ENCODE results near the gene KIF7. TPM values are rescaled to one million over a fixed set of nuclear protein-coding genes. Genes with fewer than 3 reads are reported as not detected.

KIF7 gene
- total and polyA plus RNA-seq, 2 experiments from 2014 or later = 4.6 to 20.1 TPM

DNA sequence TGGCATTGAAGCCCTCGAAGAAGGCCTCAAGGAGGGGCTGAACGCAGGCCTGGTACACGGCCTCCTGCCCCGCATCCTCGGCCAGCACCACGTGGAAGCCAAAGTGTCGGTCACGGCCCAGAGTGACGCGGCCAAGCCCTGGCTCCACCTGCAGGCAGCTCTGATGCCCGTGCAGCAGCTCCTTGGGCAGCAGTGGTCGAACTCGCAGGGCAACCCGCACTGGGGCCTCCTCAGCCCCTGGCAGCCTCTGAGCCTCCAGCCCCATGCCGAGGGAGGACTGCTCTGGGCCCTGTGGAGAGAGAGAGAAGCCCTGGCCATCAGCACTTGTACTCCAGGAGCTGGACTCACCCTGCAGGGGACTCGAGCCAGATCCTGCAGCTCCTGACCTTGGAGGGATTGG, 2.6 kb downstream of the KIF7 start:
- Histone ChIP-seq H3K79me2 (replicated peaks; ENCODE audit: insufficient read depth) (peaks cover 16% of the 10 kb centered on the region), H3K27me3 (ENCODE audit: insufficient read depth) (0 out of 2 replicates have a peak, but pooled peaks cover 2% of the 10 kb centered on the region), H4K20me1 (replicated peaks; ENCODE audit: insufficient read depth) (peaks cover 2% of the 10 kb centered on the region; the same call in 1 of the 2 replicates), H3K4me2 (no peak overlapping the region), H3K9me2 (ENCODE audit: insufficient read depth) (peaks cover 1% of the 10 kb centered on the region; the same call in 1 of the 2 replicates), H3K4me3 (no peak overlapping the region), H2AFZ (no peak overlapping the region), H3K4me1 (ENCODE audit: insufficient read depth) (peaks cover 5% of the 10 kb centered on the region; the same call in 1 of the 2 replicates), H3K36me3 (ENCODE audit: insufficient read depth) (no peaks in the 10 kb centered on the region), H3F3A (replicated peaks; ENCODE audit: low read depth) (no peaks in the 10 kb centered on the region), H3K27ac (ENCODE audit: low read depth) (no peak overlapping the region)
- no peak overlapping the region for H3K27ac Mint-ChIP-seq
- H3K36me3 Mint-ChIP-seq (ENCODE audit: low read depth) = peaks cover 19% of the 10 kb centered on the region
- no peaks in the 10 kb centered on the region for H3K9me3 Mint-ChIP-seq
- ATAC-seq (no peak), DNase-seq (ENCODE audit: low spot score) (no peak)
- no peak for TF ChIP-seq NANOG (IDR thresholded peaks at IDR 0.05; ENCODE audit: borderline replicate concordance)
- TF ChIP-seq, protein P1, sequence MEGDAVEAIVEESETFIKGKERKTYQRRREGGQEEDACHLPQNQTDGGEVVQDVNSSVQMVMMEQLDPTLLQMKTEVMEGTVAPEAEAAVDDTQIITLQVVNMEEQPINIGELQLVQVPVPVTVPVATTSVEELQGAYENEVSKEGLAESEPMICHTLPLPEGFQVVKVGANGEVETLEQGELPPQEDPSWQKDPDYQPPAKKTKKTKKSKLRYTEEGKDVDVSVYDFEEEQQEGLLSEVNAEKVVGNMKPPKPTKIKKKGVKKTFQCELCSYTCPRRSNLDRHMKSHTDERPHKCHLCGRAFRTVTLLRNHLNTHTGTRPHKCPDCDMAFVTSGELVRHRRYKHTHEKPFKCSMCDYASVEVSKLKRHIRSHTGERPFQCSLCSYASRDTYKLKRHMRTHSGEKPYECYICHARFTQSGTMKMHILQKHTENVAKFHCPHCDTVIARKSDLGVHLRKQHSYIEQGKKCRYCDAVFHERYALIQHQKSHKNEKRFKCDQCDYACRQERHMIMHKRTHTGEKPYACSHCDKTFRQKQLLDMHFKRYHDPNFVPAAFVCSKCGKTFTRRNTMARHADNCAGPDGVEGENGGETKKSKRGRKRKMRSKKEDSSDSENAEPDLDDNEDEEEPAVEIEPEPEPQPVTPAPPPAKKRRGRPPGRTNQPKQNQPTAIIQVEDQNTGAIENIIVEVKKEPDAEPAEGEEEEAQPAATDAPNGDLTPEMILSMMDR (conservative IDR thresholded peaks at IDR 0.05; ENCODE audit: low read depth in 2 of 2) = peak in 1 of 2 experiments; percentile 29; a peak in 2 of 4 replicates
- H3K27me3 Mint-ChIP-seq (ENCODE audit: insufficient read depth, low read depth, poor library complexity) = peaks cover 6% of the 10 kb centered on the region
- H3K4me1 Mint-ChIP-seq = peaks cover 10% of the 10 kb centered on the region
- no peak overlapping the region for H3K4me3 Mint-ChIP-seq

DNA sequence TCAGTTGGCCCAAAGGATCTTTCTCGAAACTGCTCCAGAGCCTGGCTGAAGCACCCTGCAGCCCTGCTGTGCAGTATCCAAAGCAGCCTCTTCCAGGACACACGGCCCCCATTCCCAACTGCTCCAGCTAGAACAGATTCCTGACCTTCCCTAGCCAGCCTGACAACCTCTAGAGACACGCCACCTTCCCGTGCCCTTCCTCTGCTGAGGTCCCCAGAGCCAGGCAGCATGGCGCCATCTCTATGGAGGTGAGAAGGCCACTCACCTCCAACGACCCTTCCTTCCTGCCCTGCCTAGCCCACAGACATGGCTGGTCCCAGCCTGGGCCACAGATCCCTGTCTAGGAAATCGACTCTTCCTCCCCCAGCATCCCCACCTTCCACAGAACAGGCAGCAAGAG, 3.1 kb downstream of the KIF7 start:
- Histone ChIP-seq H3K9me2 (ENCODE audit: insufficient read depth) (peaks cover 2% of the 10 kb centered on the region; the same call in 1 of the 2 replicates), H2AFZ (no peak overlapping the region), H3K4me1 (ENCODE audit: insufficient read depth) (peaks cover 5% of the 10 kb centered on the region; the same call in 1 of the 2 replicates), H3F3A (replicated peaks; ENCODE audit: low read depth) (no peaks in the 10 kb centered on the region), H3K27ac (ENCODE audit: low read depth) (no peak overlapping the region), H4K20me1 (replicated peaks; ENCODE audit: insufficient read depth) (peaks cover 4% of the 10 kb centered on the region; the same call in 1 of the 2 replicates), H3K4me3 (no peak overlapping the region), H3K79me2 (replicated peaks; ENCODE audit: insufficient read depth) (peaks cover 16% of the 10 kb centered on the region), H3K36me3 (ENCODE audit: insufficient read depth) (no peaks in the 10 kb centered on the region), H3K27me3 (ENCODE audit: insufficient read depth) (0 out of 2 replicates have a peak, but pooled peaks cover 4% of the 10 kb centered on the region), H3K4me2 (no peak overlapping the region)
- Mint-ChIP-seq H3K27me3 (ENCODE audit: insufficient read depth, low read depth, poor library complexity) (peaks cover 8% of the 10 kb centered on the region), H3K27ac (no peak overlapping the region), H3K9me3 (no peaks in the 10 kb centered on the region), H3K36me3 (ENCODE audit: low read depth) (peaks cover 21% of the 10 kb centered on the region), H3K4me3 (no peak overlapping the region), H3K4me1 (peaks cover 11% of the 10 kb centered on the region)
- DNase-seq (ENCODE audit: low spot score) = no peak
- ATAC-seq = no peak
- TF ChIP-seq ZNF331 (CRISPR knock-in tag; IDR thresholded peaks at IDR 0.05; ENCODE audit: low read depth) (no peak), STAT1 (IDR thresholded peaks at IDR 0.05; ENCODE audit: unreplicated experiment) (no peak), POLR2AphosphoS5 (IDR thresholded peaks at IDR 0.05; ENCODE audit: low read depth) (no peak), EZH2phosphoT487 (IDR thresholded peaks at IDR 0.05; ENCODE audit: unreplicated experiment) (no peak), ZNF114 (CRISPR knock-in tag; IDR thresholded peaks at IDR 0.05) (no peak)
- TF ChIP-seq, protein P2, sequence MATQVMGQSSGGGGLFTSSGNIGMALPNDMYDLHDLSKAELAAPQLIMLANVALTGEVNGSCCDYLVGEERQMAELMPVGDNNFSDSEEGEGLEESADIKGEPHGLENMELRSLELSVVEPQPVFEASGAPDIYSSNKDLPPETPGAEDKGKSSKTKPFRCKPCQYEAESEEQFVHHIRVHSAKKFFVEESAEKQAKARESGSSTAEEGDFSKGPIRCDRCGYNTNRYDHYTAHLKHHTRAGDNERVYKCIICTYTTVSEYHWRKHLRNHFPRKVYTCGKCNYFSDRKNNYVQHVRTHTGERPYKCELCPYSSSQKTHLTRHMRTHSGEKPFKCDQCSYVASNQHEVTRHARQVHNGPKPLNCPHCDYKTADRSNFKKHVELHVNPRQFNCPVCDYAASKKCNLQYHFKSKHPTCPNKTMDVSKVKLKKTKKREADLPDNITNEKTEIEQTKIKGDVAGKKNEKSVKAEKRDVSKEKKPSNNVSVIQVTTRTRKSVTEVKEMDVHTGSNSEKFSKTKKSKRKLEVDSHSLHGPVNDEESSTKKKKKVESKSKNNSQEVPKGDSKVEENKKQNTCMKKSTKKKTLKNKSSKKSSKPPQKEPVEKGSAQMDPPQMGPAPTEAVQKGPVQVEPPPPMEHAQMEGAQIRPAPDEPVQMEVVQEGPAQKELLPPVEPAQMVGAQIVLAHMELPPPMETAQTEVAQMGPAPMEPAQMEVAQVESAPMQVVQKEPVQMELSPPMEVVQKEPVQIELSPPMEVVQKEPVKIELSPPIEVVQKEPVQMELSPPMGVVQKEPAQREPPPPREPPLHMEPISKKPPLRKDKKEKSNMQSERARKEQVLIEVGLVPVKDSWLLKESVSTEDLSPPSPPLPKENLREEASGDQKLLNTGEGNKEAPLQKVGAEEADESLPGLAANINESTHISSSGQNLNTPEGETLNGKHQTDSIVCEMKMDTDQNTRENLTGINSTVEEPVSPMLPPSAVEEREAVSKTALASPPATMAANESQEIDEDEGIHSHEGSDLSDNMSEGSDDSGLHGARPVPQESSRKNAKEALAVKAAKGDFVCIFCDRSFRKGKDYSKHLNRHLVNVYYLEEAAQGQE (IDR thresholded peaks at IDR 0.05; ENCODE audit: unreplicated experiment) = no peak
- TF ChIP-seq, protein P3, sequence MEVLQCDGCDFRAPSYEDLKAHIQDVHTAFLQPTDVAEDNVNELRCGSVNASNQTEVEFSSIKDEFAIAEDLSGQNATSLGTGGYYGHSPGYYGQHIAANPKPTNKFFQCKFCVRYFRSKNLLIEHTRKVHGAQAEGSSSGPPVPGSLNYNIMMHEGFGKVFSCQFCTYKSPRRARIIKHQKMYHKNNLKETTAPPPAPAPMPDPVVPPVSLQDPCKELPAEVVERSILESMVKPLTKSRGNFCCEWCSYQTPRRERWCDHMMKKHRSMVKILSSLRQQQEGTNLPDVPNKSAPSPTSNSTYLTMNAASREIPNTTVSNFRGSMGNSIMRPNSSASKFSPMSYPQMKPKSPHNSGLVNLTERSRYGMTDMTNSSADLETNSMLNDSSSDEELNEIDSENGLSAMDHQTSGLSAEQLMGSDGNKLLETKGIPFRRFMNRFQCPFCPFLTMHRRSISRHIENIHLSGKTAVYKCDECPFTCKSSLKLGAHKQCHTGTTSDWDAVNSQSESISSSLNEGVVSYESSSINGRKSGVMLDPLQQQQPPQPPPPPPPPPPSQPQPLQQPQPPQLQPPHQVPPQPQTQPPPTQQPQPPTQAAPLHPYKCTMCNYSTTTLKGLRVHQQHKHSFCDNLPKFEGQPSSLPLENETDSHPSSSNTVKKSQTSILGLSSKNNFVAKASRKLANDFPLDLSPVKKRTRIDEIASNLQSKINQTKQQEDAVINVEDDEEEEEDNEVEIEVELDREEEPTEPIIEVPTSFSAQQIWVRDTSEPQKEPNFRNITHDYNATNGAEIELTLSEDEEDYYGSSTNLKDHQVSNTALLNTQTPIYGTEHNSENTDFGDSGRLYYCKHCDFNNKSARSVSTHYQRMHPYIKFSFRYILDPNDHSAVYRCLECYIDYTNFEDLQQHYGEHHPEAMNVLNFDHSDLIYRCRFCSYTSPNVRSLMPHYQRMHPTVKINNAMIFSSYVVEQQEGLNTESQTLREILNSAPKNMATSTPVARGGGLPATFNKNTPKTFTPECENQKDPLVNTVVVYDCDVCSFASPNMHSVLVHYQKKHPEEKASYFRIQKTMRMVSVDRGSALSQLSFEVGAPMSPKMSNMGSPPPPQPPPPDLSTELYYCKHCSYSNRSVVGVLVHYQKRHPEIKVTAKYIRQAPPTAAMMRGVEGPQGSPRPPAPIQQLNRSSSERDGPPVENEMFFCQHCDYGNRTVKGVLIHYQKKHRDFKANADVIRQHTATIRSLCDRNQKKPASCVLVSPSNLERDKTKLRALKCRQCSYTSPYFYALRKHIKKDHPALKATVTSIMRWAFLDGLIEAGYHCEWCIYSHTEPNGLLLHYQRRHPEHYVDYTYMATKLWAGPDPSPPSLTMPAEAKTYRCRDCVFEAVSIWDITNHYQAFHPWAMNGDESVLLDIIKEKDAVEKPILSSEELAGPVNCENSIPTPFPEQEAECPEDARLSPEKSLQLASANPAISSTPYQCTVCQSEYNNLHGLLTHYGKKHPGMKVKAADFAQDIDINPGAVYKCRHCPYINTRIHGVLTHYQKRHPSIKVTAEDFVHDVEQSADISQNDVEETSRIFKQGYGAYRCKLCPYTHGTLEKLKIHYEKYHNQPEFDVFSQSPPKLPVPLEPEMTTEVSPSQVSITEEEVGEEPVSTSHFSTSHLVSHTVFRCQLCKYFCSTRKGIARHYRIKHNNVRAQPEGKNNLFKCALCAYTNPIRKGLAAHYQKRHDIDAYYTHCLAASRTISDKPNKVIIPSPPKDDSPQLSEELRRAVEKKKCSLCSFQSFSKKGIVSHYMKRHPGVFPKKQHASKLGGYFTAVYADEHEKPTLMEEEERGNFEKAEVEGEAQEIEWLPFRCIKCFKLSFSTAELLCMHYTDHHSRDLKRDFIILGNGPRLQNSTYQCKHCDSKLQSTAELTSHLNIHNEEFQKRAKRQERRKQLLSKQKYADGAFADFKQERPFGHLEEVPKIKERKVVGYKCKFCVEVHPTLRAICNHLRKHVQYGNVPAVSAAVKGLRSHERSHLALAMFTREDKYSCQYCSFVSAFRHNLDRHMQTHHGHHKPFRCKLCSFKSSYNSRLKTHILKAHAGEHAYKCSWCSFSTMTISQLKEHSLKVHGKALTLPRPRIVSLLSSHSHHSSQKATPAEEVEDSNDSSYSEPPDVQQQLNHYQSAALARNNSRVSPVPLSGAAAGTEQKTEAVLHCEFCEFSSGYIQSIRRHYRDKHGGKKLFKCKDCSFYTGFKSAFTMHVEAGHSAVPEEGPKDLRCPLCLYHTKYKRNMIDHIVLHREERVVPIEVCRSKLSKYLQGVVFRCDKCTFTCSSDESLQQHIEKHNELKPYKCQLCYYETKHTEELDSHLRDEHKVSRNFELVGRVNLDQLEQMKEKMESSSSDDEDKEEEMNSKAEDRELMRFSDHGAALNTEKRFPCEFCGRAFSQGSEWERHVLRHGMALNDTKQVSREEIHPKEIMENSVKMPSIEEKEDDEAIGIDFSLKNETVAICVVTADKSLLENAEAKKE (CRISPR knock-in tag; IDR thresholded peaks at IDR 0.05) = no peak

Measured in GM23338 (cell line).